Measurements from ENCODE around the gene HERC3.

- TF ChIP-seq, protein P1, sequence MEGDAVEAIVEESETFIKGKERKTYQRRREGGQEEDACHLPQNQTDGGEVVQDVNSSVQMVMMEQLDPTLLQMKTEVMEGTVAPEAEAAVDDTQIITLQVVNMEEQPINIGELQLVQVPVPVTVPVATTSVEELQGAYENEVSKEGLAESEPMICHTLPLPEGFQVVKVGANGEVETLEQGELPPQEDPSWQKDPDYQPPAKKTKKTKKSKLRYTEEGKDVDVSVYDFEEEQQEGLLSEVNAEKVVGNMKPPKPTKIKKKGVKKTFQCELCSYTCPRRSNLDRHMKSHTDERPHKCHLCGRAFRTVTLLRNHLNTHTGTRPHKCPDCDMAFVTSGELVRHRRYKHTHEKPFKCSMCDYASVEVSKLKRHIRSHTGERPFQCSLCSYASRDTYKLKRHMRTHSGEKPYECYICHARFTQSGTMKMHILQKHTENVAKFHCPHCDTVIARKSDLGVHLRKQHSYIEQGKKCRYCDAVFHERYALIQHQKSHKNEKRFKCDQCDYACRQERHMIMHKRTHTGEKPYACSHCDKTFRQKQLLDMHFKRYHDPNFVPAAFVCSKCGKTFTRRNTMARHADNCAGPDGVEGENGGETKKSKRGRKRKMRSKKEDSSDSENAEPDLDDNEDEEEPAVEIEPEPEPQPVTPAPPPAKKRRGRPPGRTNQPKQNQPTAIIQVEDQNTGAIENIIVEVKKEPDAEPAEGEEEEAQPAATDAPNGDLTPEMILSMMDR (IDR thresholded peaks at IDR 0.05; ENCODE audit: low read length) = no peak
- TF ChIP-seq EZH2phosphoT487 (IDR thresholded peaks at IDR 0.05; ENCODE audit: low read length) (no peak), EZH2 (optimal IDR thresholded peaks at IDR 0.05; ENCODE audit: low read depth, low read length) (no peak)
Observed at GRCh38 chr4:88738180-88738579, 145.9 kb downstream of the HERC3 start.
